Adipocyte (in vitro differentiated cells): ENCODE results near the gene FRS2.
A peak's percentile ranks its signal among the peaks of the same experiment; 100 is the strongest.

Experiments used
- DNase-seq: peaks from one replicate; pipeline ENCODE4 v3.0.0-alpha.2; 2015; ENCODE audit warnings: low read depth
- H3K27me3 ChIP-seq: replicated peaks from 2 replicates; pipeline ENCODE4 v1.7.0; 2013; ENCODE audit warnings: mild to moderate bottlenecking, low read length, moderate library complexity; ENCODE audit not compliant: control insufficient read depth, insufficient read depth
- H3K36me3 ChIP-seq: 2 replicates; pipeline ENCODE4 v1.7.0; 2013; ENCODE audit warnings: low read length, mild to moderate bottlenecking, moderate library complexity; ENCODE audit not compliant: control insufficient read depth, insufficient read depth, severe bottlenecking
- H3K4me1 ChIP-seq: 2 replicates; pipeline ENCODE4 v1.7.0; 2013; ENCODE audit warnings: mild to moderate bottlenecking, low read length, moderate library complexity; ENCODE audit not compliant: control insufficient read depth, insufficient read depth
- H3K4me3 ChIP-seq: 2 replicates; pipeline ENCODE4 v1.7.0; 2013; ENCODE audit warnings: mild to moderate bottlenecking, low read length, moderate library complexity
- H3K9ac ChIP-seq: 2 replicates; pipeline ENCODE4 v1.7.0; 2013; ENCODE audit warnings: mild to moderate bottlenecking, low read length, moderate library complexity
- H3K9me3 ChIP-seq: 2 replicates; pipeline ENCODE4 v1.7.0; 2013; ENCODE audit warnings: mild to moderate bottlenecking, low read length, moderate library complexity; ENCODE audit not compliant: control insufficient read depth

Gene FRS2

DNA sequence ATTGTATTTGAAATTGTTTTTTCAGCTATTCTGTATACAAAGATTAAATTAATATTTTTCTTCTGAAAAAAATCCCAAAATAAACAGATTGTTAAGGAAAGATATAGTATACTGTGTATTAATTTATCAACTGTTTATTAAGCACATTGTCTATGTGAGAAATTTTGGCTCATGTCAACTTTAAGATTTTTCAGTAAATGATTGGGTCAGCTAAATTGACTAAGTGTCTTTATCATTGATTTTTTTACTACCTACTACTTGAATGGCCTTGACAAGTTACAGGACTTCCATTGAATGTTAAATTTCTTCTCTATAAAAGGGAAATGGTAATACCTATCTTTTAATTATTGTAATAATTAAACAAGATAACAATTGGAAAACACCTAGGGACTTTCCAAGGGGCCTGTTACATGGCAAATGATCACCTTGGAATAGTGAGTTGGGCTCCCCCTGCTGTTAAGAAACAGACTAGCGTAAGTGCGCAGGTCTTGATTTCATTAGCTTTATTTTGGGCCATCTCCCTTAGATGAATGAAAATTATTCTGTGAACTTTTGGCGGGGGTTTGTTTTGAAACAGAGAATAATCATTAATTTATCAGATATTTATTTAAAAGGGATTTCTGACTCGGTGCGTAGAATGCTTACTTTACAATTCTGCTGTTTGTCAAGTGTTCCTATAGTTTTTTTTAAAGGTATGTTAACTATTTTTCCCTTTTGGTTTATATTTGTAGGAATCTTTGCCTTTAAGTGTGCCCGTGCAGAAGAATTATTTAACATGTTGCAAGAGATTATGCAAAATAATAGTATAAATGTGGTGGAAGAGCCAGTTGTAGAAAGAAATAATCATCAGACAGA, 100.6 kb downstream of the FRS2 start:
- peaks cover 54% of the 10 kb centered on the region for H3K36me3 ChIP-seq
- no peaks in the 10 kb centered on the region for H3K9me3 ChIP-seq
- no peaks in the 10 kb centered on the region for H3K27me3 ChIP-seq
- DNase-seq, result peak; percentile 85
- H3K4me1 ChIP-seq, result peaks cover 13% of the 10 kb centered on the region
- H3K9ac ChIP-seq, result no peak overlapping the region
- H3K4me3 ChIP-seq, result no peak overlapping the region

GRCh38 chr12:69575346-69575745, 105.2 kb downstream of the FRS2 start:
- peaks cover 2% of the 10 kb centered on the region for H3K4me1 ChIP-seq
- H3K36me3 ChIP-seq, result peaks cover 46% of the 10 kb centered on the region
- no peak overlapping the region for H3K4me3 ChIP-seq
- H3K9ac ChIP-seq, result no peak overlapping the region
- no peaks in the 10 kb centered on the region for H3K27me3 ChIP-seq
- no peak for DNase-seq
- no peaks in the 10 kb centered on the region for H3K9me3 ChIP-seq

- no peak for DNase-seq
- no peak overlapping the region for H3K4me3 ChIP-seq
- peaks cover 28% of the 10 kb centered on the region for H3K36me3 ChIP-seq
Measured at GRCh38 chr12:69578283-69578682, 108.1 kb downstream of the FRS2 start.

GRCh38 chr12:69579029-69579428, 108.8 kb downstream of the FRS2 start:
- Histone ChIP-seq H3K4me1 (no peaks in the 10 kb centered on the region), H3K27me3 (no peaks in the 10 kb centered on the region), H3K9me3 (no peaks in the 10 kb centered on the region), H3K4me3 (no peak overlapping the region), H3K9ac (no peak overlapping the region), H3K36me3 (peaks cover 21% of the 10 kb centered on the region)
- DNase-seq, result no peak

More at GRCh38 chr12:69578283-69578682, 108.1 kb downstream of the FRS2 start:
- Histone ChIP-seq H3K4me1 (no peaks in the 10 kb centered on the region), H3K27me3 (no peaks in the 10 kb centered on the region), H3K9me3 (no peaks in the 10 kb centered on the region), H3K9ac (no peak overlapping the region)

DNA sequence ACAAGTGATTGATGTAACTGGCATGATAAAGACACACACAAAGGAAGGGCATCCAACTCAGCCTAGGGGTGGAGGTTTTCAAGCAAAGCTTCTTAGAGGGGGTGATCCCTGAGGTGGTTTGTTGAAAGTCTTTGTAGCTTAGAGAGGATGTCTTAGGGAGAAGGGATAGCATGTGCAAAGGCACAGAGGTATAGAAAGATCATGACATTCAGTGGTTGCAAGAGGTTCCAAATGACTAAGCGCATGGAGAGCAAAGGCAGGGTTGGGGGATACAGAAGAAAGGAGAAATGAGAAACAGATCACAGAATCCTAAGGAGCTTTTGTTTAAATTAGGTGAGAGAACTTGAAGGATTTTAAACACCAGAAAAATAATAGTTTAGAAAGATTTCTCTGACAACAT, 109.9 kb downstream of the FRS2 start:
- DNase-seq, result no peak
- no peaks in the 10 kb centered on the region for H3K27me3 ChIP-seq
- H3K4me3 ChIP-seq, result no peak overlapping the region
- no peak overlapping the region for H3K9ac ChIP-seq
- H3K4me1 ChIP-seq, result no peaks in the 10 kb centered on the region
- no peaks in the 10 kb centered on the region for H3K9me3 ChIP-seq
- H3K36me3 ChIP-seq, result peaks cover 10% of the 10 kb centered on the region

GRCh38 chr12:69583203-69583602, 113.0 kb downstream of the FRS2 start:
- DNase-seq, result no peak

DNA sequence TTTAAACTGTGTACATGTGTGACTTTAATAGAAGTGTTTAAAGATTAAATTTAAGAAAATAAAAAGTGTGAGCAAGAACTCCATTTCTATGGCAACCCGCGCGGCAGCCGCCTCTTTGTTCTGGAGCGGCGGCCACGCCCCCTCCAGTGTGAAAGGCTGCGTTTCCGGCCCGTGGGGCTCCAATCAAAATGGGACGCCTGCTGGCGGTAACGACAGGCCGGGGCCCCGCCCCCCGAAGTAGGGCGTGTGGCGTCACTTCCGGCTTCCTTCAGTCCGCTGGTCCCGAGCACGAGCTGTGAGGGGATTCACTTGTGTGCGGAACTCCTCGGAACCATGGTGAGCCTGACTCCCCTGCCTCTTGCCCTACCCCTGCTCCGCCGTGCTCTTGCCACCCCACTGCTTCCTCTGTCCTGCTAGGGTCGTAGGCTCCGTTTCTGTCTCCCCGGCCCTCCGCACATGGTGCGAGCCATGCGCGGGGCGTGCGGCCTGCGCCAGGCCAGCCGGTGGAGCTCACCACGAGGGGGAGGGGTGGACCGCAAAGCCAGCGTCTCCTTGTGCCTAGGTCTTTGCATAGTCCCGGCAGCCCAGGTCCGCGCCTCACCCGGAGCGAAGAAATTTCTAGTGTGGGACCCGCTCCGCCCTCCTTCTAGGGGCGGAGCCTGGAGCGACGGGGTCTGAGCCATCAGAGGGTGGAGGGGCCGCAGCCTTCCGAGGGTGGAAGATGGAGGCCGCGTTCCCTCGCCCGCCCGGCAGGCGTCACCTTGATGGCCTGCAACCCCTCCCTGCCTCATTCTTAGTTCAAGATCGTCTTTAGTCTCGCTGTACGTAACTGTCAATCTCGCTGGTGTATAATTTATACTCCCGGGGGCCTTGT, 115.2 kb downstream of the FRS2 start, which contains the start of gene CCT2:
CCT2 (plus strand) TSS at position 271 of the 874 bp plus-strand sequence; CDS start at position 334, 63 bp downstream.
- Histone ChIP-seq H3K4me1 (peaks cover 7% of the 10 kb centered on the region), H3K9me3 (no peaks in the 10 kb centered on the region), H3K36me3 (peaks cover 38% of the 10 kb centered on the region), H3K27me3 (no peaks in the 10 kb centered on the region), H3K4me3 (peak within 1 kb of the TSS; percentile 100), H3K9ac (peak within 1 kb of the TSS; percentile 100)
- peak; percentile 99 for DNase-seq

More at GRCh38 chr12:69583203-69583602, 113.0 kb downstream of the FRS2 start:
- Histone ChIP-seq H3K27me3 (no peaks in the 10 kb centered on the region), H3K36me3 (peaks cover 15% of the 10 kb centered on the region), H3K9ac (no peak overlapping the region), H3K4me1 (peaks cover 7% of the 10 kb centered on the region), H3K9me3 (no peaks in the 10 kb centered on the region), H3K4me3 (no peak overlapping the region)

- DNase-seq, result no peak
- Histone ChIP-seq H3K4me3 (no peak overlapping the region), H3K9ac (no peak overlapping the region), H3K9me3 (no peaks in the 10 kb centered on the region), H3K27me3 (no peaks in the 10 kb centered on the region), H3K36me3 (peaks cover 69% of the 10 kb centered on the region), H3K4me1 (peaks cover 7% of the 10 kb centered on the region)
Measured at GRCh38 chr12:69588527-69588926, 118.3 kb downstream of the FRS2 start.

DNA sequence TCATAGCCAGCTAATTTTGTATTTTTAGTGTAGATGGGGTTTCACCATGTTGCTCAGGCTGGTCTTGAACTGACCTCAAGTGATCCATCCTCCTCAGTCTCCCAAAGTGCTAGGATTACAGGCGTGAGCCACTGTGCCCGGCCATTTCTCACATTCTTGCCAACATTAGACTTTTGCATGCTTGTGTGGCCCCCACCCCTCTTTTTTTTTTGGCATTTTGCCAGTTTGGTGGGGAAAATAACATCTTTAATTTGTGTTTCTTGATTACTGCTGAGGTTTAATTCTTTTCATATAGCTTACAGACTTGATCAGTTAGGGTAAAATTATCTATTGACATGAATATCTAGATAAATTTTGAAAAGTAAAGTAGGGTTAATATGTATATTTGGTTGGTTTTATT, 118.9 kb downstream of the FRS2 start:
- Histone ChIP-seq H3K9me3 (no peaks in the 10 kb centered on the region), H3K9ac (no peak overlapping the region), H3K27me3 (no peaks in the 10 kb centered on the region), H3K4me1 (peaks cover 7% of the 10 kb centered on the region), H3K36me3 (peaks cover 74% of the 10 kb centered on the region), H3K4me3 (no peak overlapping the region)
- no peak for DNase-seq

DNA sequence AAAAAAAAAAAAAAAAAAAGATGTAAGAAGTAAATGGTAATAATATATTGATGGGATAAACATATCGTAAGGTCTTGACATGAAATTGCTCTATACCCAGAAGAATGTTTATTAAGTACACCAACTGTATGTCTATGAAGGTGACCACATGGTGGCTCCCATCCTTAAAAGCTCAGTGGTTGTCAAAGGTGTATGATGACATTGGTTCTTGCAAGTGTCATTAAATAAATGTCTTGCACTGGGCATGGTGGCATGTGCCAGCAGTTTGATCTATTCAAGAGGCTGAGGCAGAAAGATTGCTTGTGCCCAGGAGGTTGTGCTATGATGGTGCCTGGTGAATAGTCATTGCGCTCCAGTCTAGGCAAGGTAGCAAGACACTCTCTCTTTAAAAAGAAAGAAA, 125.5 kb downstream of the FRS2 start:
- H3K27me3 ChIP-seq, result no peaks in the 10 kb centered on the region
- H3K4me3 ChIP-seq, result no peak overlapping the region
- no peak for DNase-seq
- peaks cover 99% of the 10 kb centered on the region for H3K36me3 ChIP-seq
- no peaks in the 10 kb centered on the region for H3K9me3 ChIP-seq
- H3K4me1 ChIP-seq, result no peaks in the 10 kb centered on the region
- no peak overlapping the region for H3K9ac ChIP-seq

DNA sequence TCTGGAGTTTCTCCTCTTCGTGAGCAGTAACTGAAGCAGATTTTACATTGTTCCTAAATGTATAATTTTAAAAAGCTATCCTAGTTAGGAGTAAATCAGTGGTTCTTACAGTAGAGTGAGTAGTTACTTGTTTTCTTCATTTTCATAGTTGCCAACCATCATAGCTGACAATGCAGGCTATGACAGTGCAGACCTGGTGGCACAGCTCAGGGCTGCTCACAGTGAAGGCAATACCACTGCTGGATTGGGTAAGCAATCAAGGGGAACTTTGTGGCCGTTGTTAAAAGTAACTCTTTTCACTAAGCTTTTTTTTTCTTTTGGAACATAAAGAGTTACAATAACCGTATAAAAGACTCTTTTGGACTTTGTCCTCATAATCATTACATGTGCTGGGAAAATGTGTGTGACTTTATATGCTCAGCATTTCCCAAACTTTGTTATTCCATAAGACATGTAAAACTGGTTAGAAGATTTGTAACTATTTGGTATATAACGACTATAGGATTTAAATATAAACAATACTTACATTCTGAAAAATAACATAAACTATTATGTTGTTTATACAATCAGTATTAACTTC, 128.1 kb downstream of the FRS2 start:
- H3K36me3 ChIP-seq, result peaks cover 99% of the 10 kb centered on the region
- H3K9ac ChIP-seq, result no peak overlapping the region
- H3K4me3 ChIP-seq, result no peak overlapping the region
- no peaks in the 10 kb centered on the region for H3K27me3 ChIP-seq
- no peaks in the 10 kb centered on the region for H3K4me1 ChIP-seq
- no peak for DNase-seq
- H3K9me3 ChIP-seq, result no peaks in the 10 kb centered on the region
